ENCODE data around the gene BUD31. TPM values are rescaled to one million over a fixed set of nuclear protein-coding genes. Genes with fewer than 3 reads are reported as not detected.
A peak's percentile ranks its signal among the peaks of the same experiment; 100 is the strongest.

Gene BUD31
- total RNA-seq, 1 donor from 2014 or later: 176 TPM

DNA sequence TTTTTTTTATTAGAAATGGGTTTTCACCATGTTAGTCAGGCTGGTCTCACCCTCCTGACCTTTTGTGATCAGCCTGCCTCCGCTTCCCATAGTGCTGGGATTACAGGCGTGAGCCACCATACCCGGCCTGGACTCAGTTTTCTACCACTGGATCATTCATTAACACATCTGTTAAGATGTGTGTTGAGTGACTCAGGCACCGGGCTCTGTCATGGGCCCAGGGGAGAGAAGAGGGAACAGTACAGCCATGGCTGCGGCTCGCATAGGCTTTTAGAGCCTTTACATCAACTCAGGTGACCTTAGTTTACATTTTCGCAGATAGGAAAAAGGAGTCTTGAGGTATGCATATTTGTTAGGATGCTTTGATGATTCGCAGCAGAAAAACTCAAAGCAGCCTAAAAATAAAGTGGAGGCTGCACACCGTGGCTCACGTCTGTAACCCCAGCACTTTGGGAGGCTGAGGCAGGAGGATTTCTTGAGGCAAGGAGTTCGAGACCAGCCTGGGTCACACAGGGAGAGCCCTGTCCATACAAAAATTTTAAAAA lies 37.3 kb upstream of the BUD31 start:
- no peaks in the 10 kb centered on the region for H3K9me3 Mint-ChIP-seq (ENCODE audit: unreplicated experiment)
- H3K27me3 Mint-ChIP-seq (ENCODE audit: low read depth, unreplicated experiment): no peaks in the 10 kb centered on the region
- Histone ChIP-seq H3K4me2 (ENCODE audit: low read length) (no peak overlapping the region), H2AFZ (ENCODE audit: low read depth, low read length) (no peak overlapping the region), H3K9ac (ENCODE audit: low read length) (no peak overlapping the region), H3K9me3 (ENCODE audit: insufficient read depth, low read depth, low read length) (no peaks in the 10 kb centered on the region), H3K79me2 (ENCODE audit: insufficient read depth, low read length) (peaks cover 12% of the 10 kb centered on the region), H3K4me1 (ENCODE audit: insufficient read depth, low read length) (peaks cover 3% of the 10 kb centered on the region), H3K4me3 (ENCODE audit: insufficient read depth, low read depth, low read length) (no peak overlapping the region), H4K20me1 (ENCODE audit: insufficient read depth, low read length) (peaks cover 25% of the 10 kb centered on the region), H3K27ac (ENCODE audit: low read depth, low read length) (no peak overlapping the region), H3K36me3 (ENCODE audit: insufficient read depth, low read length) (peaks cover 7% of the 10 kb centered on the region), H3K27me3 (ENCODE audit: insufficient read depth, low read length) (no peaks in the 10 kb centered on the region)
- no peak overlapping the region for H3K27ac Mint-ChIP-seq (ENCODE audit: unreplicated experiment)
- peaks cover 2% of the 10 kb centered on the region for H3K36me3 Mint-ChIP-seq (ENCODE audit: low read depth, unreplicated experiment)
- H3K4me3 Mint-ChIP-seq (ENCODE audit: unreplicated experiment): no peak overlapping the region
- H3K4me1 Mint-ChIP-seq (ENCODE audit: low read depth, unreplicated experiment): peaks cover 3% of the 10 kb centered on the region
- DNase-seq (ENCODE audit: low read depth) (no peak), FAIRE-seq (no peak)
- TF ChIP-seq EZH2 (IDR thresholded peaks at IDR 0.05; ENCODE audit: insufficient read depth, low read length): no peak
- TF ChIP-seq, protein P1, sequence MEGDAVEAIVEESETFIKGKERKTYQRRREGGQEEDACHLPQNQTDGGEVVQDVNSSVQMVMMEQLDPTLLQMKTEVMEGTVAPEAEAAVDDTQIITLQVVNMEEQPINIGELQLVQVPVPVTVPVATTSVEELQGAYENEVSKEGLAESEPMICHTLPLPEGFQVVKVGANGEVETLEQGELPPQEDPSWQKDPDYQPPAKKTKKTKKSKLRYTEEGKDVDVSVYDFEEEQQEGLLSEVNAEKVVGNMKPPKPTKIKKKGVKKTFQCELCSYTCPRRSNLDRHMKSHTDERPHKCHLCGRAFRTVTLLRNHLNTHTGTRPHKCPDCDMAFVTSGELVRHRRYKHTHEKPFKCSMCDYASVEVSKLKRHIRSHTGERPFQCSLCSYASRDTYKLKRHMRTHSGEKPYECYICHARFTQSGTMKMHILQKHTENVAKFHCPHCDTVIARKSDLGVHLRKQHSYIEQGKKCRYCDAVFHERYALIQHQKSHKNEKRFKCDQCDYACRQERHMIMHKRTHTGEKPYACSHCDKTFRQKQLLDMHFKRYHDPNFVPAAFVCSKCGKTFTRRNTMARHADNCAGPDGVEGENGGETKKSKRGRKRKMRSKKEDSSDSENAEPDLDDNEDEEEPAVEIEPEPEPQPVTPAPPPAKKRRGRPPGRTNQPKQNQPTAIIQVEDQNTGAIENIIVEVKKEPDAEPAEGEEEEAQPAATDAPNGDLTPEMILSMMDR (IDR thresholded peaks at IDR 0.05; ENCODE audit: insufficient read depth, low read depth, low read length): no peak

DNA sequence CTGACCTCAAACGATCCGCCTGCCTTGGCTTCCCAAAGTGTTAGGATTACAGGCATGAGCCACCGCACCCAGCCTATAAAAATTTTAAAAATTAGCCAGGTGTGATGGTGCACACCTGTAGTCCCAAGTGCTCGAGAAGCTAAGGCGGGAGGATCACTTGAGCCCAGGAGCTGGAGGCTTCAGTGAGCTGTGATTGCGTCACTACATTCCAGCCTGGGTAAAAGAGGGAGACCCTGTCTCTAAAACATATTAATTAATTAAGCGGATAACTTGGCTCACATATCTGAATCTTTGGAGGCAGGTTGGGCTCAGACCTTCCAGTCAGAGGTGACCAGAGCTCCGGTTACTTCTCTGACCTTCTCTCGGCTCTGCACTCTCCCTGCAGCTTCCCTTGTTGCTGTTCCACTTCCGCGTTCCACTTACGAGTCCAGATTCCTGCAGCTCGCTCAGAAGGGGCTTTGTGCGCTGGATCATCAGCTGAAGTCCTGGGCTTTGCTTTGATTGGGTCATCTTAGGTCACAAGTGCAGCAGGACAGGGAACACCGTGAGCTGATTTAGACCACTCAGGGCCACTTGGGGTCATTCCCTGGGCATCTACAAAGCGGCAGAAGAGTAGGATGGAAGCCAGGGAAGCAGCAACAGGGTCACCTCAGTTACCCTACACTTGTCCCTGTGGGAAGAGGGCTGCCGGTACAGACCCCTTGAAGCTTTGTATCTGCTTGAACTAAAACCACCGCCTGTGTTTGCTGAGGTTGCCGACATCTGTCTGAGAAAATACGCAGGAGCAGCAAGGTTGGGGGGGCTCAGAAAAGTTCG lies 36.3 kb upstream of the BUD31 start:
- no peak overlapping the region for H2AFZ ChIP-seq (ENCODE audit: low read depth, low read length)
- H3K4me2 ChIP-seq (ENCODE audit: low read length): peak overlapping the region; percentile 15
- Mint-ChIP-seq H3K36me3 (ENCODE audit: low read depth, unreplicated experiment) (no peaks in the 10 kb centered on the region), H3K4me1 (ENCODE audit: low read depth, unreplicated experiment) (peaks cover 3% of the 10 kb centered on the region), H3K27me3 (ENCODE audit: low read depth, unreplicated experiment) (no peaks in the 10 kb centered on the region), H3K27ac (ENCODE audit: unreplicated experiment) (peak overlapping the region; percentile 53), H3K9me3 (ENCODE audit: unreplicated experiment) (no peaks in the 10 kb centered on the region), H3K4me3 (ENCODE audit: unreplicated experiment) (peak overlapping the region; percentile 79)
- TF ChIP-seq, protein P1 (IDR thresholded peaks at IDR 0.05; ENCODE audit: insufficient read depth, low read depth, low read length): no peak
- TF ChIP-seq EZH2 (IDR thresholded peaks at IDR 0.05; ENCODE audit: insufficient read depth, low read length): no peak
- no peak for FAIRE-seq
- peaks cover 3% of the 10 kb centered on the region for H3K36me3 ChIP-seq (ENCODE audit: insufficient read depth, low read length)
- no peak overlapping the region for H3K27ac ChIP-seq (ENCODE audit: low read depth, low read length)
- H3K9me3 ChIP-seq (ENCODE audit: insufficient read depth, low read depth, low read length): no peaks in the 10 kb centered on the region
- peaks cover 24% of the 10 kb centered on the region for H4K20me1 ChIP-seq (ENCODE audit: insufficient read depth, low read length)
- peaks cover 19% of the 10 kb centered on the region for H3K79me2 ChIP-seq (ENCODE audit: insufficient read depth, low read length)
- no peaks in the 10 kb centered on the region for H3K27me3 ChIP-seq (ENCODE audit: insufficient read depth, low read length)
- H3K9ac ChIP-seq (ENCODE audit: low read length): no peak overlapping the region
- peaks cover 3% of the 10 kb centered on the region for H3K4me1 ChIP-seq (ENCODE audit: insufficient read depth, low read length)
- no peak for DNase-seq (ENCODE audit: low read depth)
- H3K4me3 ChIP-seq (ENCODE audit: insufficient read depth, low read depth, low read length): no peak overlapping the region

Data from astrocyte (in vitro differentiated cells and primary cell).